WERI-Rb-1 (cell line): Measurements from ENCODE around the gene SF3A1.

Source experiments
- DNase-seq: peaks from one replicate; pipeline ENCODE4 v3.0.0-alpha.2; 2020
- H3K27ac ChIP-seq: fragments of 250-450 bp; sonication (Bioruptor Pico); 2 replicates; pipeline ENCODE4 v1.5.1; 2020; ENCODE audit warnings: mild to moderate bottlenecking, moderate library complexity
- H3K27me3 ChIP-seq: fragments of 250-450 bp; sonication (Bioruptor Pico); 2 replicates; pipeline ENCODE4 v1.5.1; 2021; ENCODE audit warnings: mild to moderate bottlenecking, low read depth, moderate library complexity; ENCODE audit not compliant: insufficient read depth, severe bottlenecking
- H3K36me3 ChIP-seq: fragments of 250-450 bp; sonication (Bioruptor Pico); 2 replicates; pipeline ENCODE4 v1.5.1; 2020; ENCODE audit warnings: mild to moderate bottlenecking, moderate library complexity
- H3K4me3 ChIP-seq: 2 replicates; pipeline ENCODE4 v1.5.1; 2011; ENCODE audit warnings: low read depth, mild to moderate bottlenecking, control low read depth, low read length
- H3K9me3 ChIP-seq: fragments of 250-450 bp; sonication (Bioruptor Pico); 2 replicates; pipeline ENCODE4 v1.5.1; 2021; ENCODE audit warnings: mild to moderate bottlenecking, moderate library complexity; ENCODE audit not compliant: severe bottlenecking
- TF ChIP-seq, protein P1 (sequence below): IDR thresholded peaks from 2 replicates; pipeline ENCODE4 v1.5.1; 2011; ENCODE audit warnings: low read depth, mild to moderate bottlenecking, control low read depth, inconsistent platforms, low read length

The SF3A1 gene

DNA sequence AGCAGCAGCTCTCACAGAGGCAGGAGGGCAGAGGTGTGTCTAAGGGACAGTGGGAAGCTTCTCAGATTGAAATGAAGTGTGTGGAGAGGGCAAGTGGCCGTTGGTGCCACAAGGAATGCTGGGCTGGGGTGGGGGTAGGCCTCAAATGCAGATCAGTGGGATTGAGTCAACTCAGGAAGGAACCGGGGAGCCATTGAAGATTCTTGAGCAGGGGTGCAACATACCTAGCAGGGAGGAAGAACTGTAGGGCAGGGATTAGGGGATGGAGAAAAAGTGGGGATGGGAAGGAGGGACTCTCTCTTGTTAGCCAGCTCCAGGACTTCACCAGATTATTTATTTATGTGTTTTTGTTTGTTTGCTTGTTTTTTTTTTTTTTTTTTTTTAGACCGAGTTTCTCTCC lies 37.2 kb upstream of the SF3A1 start:
- TF ChIP-seq, protein P1, sequence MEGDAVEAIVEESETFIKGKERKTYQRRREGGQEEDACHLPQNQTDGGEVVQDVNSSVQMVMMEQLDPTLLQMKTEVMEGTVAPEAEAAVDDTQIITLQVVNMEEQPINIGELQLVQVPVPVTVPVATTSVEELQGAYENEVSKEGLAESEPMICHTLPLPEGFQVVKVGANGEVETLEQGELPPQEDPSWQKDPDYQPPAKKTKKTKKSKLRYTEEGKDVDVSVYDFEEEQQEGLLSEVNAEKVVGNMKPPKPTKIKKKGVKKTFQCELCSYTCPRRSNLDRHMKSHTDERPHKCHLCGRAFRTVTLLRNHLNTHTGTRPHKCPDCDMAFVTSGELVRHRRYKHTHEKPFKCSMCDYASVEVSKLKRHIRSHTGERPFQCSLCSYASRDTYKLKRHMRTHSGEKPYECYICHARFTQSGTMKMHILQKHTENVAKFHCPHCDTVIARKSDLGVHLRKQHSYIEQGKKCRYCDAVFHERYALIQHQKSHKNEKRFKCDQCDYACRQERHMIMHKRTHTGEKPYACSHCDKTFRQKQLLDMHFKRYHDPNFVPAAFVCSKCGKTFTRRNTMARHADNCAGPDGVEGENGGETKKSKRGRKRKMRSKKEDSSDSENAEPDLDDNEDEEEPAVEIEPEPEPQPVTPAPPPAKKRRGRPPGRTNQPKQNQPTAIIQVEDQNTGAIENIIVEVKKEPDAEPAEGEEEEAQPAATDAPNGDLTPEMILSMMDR: no peak
- Histone ChIP-seq H3K36me3 (no peaks in the 10 kb centered on the region), H3K27ac (peak overlapping the region; percentile 78), H3K9me3 (no peaks in the 10 kb centered on the region), H3K27me3 (no peaks in the 10 kb centered on the region), H3K4me3 (no peak overlapping the region)
- no peak for DNase-seq

DNA sequence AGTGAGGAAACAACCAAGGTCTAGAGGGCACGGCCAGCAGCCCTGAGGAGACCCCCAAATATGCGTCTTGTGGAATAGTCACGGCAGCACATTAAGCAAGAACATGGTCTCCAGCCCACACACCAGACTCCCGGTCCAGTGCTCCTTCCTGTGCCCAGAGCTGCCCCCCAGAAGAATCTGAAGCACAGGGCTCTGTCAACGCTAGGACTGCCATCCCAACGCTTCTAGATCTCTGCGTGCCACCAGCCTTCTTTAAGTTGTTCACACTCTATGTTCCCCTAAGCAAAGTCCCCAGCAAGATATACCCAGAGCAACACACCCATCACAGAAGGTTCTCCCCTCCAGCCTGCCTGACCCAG lies 36.6 kb upstream of the SF3A1 start:
- DNase-seq: no peak
- H3K9me3 ChIP-seq: no peaks in the 10 kb centered on the region
- H3K27me3 ChIP-seq: no peaks in the 10 kb centered on the region
- TF ChIP-seq, protein P1: no peak
- peak overlapping the region; percentile 14 for H3K4me3 ChIP-seq
- H3K27ac ChIP-seq: peak overlapping the region; percentile 78
- no peaks in the 10 kb centered on the region for H3K36me3 ChIP-seq

DNA sequence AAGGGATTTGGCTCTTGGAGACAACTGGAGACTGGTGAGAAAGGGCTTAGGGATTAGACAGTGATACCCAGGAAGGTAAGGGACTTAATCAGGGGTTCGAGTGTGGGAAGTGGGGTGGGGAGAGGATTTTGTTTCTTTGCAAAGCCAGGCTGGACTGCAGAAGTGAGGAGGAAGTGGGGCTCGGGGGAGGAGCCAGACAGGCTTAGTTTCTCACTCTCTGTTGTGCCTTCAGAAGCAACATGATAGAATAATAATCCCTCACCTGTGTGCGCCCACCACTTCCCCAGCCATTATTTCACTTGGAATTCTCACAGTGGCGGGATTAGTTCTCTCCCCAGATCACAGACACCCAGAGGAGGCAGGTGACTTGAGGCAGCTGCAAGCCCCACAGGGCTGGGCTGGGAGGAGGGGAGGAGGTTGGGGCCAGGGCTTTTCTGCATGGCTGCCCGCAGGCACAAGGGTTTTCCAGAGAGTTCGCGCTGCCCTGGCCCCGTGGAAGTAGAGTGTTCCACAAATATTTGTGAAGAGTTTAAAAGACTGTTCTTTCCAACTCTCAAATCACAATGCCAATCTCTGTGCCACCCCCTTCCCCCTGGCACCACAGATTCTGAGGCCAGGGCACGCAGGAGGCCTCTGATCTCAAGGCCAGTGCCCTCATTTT lies 36.1 kb upstream of the SF3A1 start:
- no peaks in the 10 kb centered on the region for H3K9me3 ChIP-seq
- TF ChIP-seq, protein P1: no peak
- H3K27me3 ChIP-seq: no peaks in the 10 kb centered on the region
- peak overlapping the region; percentile 14 for H3K4me3 ChIP-seq
- DNase-seq: peak; percentile 92
- peak overlapping the region; percentile 78 for H3K27ac ChIP-seq
- H3K36me3 ChIP-seq: no peaks in the 10 kb centered on the region

DNA sequence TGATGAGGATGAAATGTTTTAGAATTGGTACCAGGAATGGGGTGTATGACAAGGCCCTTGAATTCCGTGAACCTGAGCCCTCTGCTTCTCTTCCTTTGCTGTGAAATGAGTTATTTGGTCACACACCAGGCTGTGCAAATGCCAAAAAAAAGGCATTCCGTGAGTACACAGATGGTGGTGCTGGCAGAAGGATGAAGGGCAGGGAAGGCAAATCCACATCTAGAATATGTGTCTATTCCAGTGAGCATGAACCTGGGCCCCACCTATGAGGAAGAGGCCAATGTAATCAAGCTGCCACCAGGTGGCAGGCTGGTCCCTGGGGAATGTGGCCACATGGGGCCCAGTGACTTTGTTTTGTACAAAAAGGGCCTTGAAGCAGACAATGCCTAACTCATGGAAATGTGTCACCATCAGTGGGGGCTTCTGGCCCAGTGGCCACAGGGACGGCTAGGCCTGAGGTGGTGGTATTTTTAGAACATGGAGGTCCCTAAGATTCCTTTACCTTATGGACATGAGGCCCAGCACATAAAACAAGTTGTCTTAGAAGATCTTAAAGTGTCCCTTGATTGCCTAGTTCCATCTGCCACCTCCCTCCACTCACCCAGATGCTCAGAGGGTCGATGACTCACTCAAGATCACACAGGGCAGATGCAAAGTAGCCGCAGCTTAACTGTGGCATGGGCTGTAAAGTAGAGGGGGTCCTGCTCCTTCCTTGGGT lies 34.4 kb upstream of the SF3A1 start:
- Histone ChIP-seq H3K27ac (peak overlapping the region; percentile 78), H3K9me3 (no peaks in the 10 kb centered on the region)
- peak; percentile 82 for DNase-seq

DNA sequence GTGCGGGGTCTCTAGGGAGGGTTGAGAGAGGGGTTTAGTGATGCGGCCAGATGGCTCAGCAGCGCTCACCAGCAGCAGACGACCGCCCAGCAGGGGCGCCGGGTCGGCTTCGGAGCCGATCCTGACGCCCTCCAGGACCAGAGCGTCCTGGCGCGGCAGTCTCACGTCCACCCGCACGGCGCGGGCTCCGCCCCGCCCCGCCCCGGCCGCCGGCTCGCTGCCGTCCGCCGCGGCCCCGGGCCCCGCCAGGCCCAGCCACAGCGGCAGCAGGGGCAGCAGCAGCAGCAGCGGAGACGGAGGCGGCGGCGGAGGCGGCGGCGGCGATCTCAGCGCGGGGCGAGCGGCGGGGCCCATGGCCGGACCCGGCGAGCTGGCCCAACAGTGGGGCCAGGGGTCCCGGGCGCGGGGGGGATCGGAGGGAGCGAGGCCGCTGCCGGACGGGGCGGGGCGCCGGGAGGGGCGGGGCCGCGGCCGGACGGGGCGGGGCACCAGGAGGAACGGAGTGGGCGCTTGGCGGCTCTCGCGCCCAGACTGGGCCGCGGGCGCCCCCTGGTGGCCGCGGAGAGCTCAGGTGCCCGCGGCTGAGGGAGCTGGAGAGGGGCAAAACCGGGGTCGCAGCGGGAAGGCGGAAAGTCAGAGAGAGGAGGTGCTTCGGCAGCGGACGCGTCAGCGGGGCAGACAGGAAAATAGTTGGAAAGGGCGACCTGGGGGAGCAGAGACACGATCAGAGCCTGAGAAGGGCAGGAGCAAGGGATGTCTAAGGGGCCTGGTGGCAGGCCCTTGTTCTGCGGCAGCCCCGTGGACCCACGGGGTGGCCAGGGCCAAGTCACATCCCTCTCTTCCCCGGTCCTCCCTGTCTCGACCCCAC lies 30.5 kb upstream of the SF3A1 start, which contains the start of gene RNF215:
TSS of gene RNF215 (minus strand) at position 452 of the 868 bp plus-strand sequence. CDS start at position 354, 98 bp downstream.
- Histone ChIP-seq H3K9me3 (no peaks in the 10 kb centered on the region), H3K36me3 (0 out of 2 replicates have a peak, but pooled peaks cover 3% of the 10 kb centered on the region), H3K27me3 (no peaks in the 10 kb centered on the region), H3K27ac (peak within 1 kb of the TSS; percentile 70), H3K4me3 (peak within 1 kb of the TSS; percentile 53)
- TF ChIP-seq, protein P1: peak; percentile 84
- peak; percentile 82 for DNase-seq

More for the DNA sequence above, 34.4 kb upstream of the SF3A1 start:
- Histone ChIP-seq H3K27me3 (no peaks in the 10 kb centered on the region), H3K4me3 (no peak overlapping the region), H3K36me3 (no peaks in the 10 kb centered on the region)
- TF ChIP-seq, protein P1: peak; percentile 90
